GM12864 (cell line): Measurements from ENCODE around the gene TRPV6.

ENCODE experiments used
- DNase-seq: peaks from one replicate; pipeline ENCODE4 v3.0.0-alpha.2; 2011; ENCODE audit warnings: low read depth
- H3K4me3 ChIP-seq: 2 replicates; pipeline ENCODE4 v1.5.1; 2011; ENCODE audit warnings: mild to moderate bottlenecking, low read depth, low read length, control low read depth
- TF ChIP-seq, protein P1 (sequence below): IDR thresholded peaks from 2 replicates; pipeline ENCODE4 v1.5.1; 2011; ENCODE audit warnings: low read depth, mild to moderate bottlenecking, moderate library complexity, low read length, control low read depth, inconsistent platforms; ENCODE audit errors: missing control alignments

TRPV6 gene

DNA sequence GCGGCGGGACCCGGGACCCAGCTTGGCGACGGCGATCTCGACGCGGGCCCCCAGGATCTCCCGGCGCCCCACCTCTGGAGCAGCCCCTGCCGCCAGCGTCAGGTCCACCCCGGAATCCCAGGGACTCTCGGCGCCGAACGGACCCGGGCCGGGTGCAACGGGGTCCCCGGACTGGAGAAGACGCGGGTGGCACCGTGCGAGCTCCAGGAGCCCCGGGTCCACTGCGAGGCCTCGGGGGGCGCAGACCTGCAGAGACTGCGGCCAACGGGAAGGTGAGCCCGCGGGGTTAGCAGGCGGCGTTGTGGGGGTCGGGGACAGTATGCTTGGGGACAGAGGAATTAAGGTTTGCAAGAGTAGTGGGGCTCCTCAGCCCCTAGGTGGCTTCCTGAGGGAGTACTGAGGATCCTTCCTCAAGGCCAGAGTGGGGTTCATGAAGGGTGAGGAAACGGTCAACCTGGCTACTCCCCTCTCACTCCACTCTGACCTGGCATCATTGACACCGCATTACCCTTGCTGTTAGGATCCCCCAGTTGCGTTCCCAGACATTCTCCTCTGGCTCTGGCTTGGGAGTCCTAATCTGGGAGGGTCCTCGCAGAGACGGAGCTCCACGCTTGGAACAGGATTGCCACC is 30.3 kb downstream of the TRPV6 start:
- TF ChIP-seq, protein P1, sequence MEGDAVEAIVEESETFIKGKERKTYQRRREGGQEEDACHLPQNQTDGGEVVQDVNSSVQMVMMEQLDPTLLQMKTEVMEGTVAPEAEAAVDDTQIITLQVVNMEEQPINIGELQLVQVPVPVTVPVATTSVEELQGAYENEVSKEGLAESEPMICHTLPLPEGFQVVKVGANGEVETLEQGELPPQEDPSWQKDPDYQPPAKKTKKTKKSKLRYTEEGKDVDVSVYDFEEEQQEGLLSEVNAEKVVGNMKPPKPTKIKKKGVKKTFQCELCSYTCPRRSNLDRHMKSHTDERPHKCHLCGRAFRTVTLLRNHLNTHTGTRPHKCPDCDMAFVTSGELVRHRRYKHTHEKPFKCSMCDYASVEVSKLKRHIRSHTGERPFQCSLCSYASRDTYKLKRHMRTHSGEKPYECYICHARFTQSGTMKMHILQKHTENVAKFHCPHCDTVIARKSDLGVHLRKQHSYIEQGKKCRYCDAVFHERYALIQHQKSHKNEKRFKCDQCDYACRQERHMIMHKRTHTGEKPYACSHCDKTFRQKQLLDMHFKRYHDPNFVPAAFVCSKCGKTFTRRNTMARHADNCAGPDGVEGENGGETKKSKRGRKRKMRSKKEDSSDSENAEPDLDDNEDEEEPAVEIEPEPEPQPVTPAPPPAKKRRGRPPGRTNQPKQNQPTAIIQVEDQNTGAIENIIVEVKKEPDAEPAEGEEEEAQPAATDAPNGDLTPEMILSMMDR, result peak; percentile 20
- DNase-seq, result no peak
- peak overlapping the region; percentile 58 for H3K4me3 ChIP-seq

DNA sequence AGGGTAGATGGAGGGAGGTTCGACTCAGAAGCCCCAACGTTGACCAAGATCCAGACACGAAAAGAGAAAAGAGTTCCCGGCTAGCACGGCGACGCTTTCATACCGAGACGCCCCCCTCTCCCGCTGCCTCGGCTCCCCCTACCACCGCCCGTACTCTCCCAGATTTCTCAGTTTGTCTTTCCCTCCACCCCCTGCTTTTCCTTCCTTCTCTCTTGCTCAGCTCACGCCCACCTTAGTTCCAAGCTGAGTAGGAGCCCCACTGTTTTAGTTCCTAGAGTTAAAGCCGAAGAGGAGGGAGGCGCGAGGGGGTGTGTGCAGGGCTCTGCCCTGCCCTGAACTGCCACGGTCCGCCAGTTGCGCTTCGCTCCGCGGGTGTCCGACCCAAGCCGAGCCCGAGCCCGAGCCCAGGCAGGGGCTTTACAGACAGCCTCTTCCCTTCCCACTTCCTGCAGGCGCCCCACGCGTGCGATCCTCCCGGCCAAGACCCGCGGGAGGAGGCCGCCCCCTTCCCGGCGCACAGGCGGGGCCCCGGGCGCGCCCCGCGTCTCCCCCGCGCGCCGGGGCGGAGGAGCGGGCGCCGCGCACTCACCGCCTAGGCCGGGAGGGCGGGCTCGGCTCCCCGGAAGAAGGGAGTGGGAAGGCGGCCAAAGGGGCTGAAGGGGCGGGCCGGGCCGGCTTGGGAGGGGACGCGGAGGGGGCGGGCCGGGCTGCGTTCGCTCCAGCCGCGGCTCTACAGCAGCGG is 31.0 kb downstream of the TRPV6 start, which contains the start of gene EPHB6:
TSS of gene EPHB6 (plus strand) at position 705 of the 742 bp plus-strand sequence. CDS start 8,152 bp downstream, outside the sequence.
- DNase-seq, result no peak
- peak within 1 kb of the TSS; percentile 58 for H3K4me3 ChIP-seq
- TF ChIP-seq, protein P1, result no peak

DNA sequence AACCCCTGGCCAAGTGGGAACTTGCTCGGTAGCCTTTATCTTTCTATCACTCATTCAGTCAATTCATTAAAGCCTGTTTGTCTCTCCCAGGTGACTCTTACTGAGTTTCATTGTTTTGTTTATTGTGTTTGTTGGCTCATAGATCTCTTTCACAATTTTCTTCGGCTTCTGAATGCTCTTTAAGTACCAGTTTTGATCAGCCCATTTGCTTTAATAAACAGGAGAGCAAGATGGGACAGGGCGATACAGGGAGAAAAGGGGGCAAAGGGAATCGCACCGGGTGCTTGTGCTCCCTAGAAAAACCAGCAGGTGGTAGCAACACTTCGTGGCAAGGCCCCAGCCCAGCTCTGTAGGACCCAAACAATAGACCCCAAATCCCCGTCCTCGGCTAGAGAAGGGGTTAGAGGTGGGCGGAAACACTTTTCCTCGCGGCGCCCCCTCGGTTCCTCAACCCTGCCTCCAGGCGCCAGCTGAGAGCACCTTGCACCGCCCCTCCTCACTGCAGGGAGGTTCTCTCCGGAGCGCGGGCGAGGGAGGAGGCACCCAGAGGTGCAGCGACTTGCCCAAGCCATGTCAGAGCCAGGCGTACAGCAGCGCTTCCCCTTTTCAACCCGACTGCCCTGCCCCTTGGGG is 31.7 kb downstream of the TRPV6 start:
- peak; percentile 41 for DNase-seq
- TF ChIP-seq, protein P1, result peak; percentile 82
- peak overlapping the region; percentile 58 for H3K4me3 ChIP-seq

GRCh38 chr7:142851919-142852318 is 33.6 kb downstream of the TRPV6 start:
- TF ChIP-seq, protein P1, result peak; percentile 2
- DNase-seq, result no peak

GRCh38 chr7:142851269-142851668 is 34.3 kb downstream of the TRPV6 start:
- no peak for DNase-seq
- TF ChIP-seq, protein P1, result no peak
- no peak overlapping the region for H3K4me3 ChIP-seq

More at GRCh38 chr7:142851919-142852318, 33.6 kb downstream of the TRPV6 start:
- no peak overlapping the region for H3K4me3 ChIP-seq

GRCh38 chr7:142847353-142847752 is 38.2 kb downstream of the TRPV6 start:
- TF ChIP-seq, protein P1, result no peak

More at GRCh38 chr7:142847353-142847752, 38.2 kb downstream of the TRPV6 start:
- DNase-seq, result no peak
- no peak overlapping the region for H3K4me3 ChIP-seq
